Superior temporal gyrus (tissue), 1 donor: ENCODE results near the gene EXOC7.
"Not testable (repeated sequence)": the region's sequence is repeated elsewhere in the genome, so short reads cannot be mapped to it uniquely, and the experiment has no call there.

Experiments used
- DNase-seq: peaks from one replicate; pipeline ENCODE4 v3.0.0-alpha.2; 2016; ENCODE audit errors: extremely low spot score

Gene EXOC7

DNA sequence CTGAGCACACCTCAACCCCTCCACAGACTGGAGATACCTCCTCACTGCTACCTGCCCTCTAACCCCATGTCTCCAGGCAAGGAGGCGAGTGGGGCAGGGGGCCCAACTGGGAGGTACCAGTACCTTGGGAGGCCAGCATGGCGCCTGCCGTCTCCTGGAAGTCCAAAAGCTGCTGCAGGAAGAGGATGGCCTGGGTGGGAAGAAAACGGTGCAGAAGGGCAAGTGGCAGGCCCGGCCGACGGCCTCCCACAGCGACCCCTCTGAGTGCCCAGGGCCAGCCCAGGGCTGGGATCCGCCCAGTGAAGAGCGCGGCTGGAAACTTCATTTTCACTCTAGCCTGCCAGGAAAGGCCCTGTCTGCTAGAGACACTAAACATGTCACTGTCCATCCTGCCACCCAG lies 16.1 kb downstream of the EXOC7 start:
- DNase-seq, result no peak

DNA sequence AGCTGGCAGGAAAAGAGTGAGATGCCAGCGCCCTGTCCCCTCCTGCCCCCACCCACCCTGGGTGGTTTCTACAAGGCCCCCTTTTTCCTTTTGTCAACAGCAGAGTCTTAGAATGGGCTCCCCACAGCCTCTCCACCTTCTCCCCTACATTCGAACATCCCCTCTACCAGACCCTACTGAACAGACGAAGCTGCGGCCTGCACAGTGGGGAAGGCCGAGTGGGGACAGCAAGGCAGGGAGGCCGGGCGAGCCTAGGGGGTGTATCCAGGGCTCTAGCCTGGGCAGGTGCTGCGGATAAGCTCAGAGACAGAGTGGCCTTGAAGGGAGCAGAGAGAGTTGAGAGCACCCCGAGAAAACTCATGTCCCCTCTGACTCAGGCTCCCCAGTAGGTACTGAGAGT lies 17.2 kb downstream of the EXOC7 start:
- DNase-seq, result no peak

DNA sequence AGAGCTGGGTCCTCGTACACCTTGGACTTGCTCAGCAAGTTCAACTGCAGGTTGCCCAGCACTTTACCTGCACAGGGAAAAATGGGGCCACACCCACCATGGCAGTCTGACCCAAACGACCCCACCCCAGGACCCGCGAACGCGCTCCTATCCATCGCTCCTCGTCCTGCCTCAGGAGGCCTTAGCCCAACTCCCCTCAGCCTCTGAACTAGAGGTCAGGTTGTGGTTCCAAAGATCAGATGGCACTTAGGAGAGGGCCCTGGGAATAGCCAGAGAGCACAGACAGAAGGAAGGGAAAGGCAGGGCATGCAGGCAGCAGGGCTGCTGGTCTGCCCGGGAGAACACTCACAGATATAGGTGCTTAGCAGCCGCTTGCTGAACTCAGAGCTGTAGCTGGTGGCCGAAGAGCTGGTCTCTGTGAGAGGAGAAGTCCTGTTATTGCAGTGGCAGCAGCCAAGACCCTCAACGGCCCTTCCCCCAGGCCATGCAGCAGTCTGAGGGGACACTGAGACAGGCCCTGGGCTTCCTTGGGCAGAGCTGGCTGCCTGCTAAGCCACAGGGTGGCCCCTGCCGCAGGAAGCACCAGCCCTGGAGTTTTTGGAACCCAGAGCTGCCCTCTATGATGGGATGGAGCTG lies 17.7 kb downstream of the EXOC7 start:
- DNase-seq, result no peak

DNA sequence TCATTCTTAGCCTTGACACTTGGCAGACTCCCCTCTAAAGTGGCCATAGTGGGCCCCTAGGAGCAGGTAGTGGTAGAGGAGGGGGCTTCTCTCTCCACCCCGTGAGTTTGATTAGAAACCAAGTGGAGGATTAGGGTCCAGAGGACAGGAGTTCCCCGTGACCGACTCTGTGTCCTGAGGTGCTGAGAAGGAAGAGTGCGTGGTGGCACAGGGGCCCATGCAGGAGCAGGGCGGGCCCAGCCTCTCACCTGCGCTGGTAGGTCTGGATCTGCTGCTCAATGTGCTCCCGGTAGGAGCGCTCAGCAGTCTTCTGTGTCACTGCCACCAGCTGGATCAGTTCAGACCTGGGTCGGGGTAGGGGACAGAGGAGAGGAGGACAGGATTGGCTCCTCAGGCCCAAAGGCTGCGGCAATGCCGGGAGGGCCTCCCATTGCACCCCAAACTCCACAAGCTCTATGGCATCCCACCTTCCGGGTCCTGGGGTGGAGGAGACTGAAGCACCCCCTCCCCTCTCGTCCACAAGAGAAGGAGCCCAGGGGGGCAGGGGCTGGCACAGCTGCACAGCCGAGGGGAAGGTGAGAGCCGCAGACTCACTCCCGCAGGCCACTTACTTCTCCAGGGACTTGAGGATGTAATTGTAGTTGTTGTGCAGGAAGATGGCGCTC lies 18.4 kb downstream of the EXOC7 start:
- no peak for DNase-seq

DNA sequence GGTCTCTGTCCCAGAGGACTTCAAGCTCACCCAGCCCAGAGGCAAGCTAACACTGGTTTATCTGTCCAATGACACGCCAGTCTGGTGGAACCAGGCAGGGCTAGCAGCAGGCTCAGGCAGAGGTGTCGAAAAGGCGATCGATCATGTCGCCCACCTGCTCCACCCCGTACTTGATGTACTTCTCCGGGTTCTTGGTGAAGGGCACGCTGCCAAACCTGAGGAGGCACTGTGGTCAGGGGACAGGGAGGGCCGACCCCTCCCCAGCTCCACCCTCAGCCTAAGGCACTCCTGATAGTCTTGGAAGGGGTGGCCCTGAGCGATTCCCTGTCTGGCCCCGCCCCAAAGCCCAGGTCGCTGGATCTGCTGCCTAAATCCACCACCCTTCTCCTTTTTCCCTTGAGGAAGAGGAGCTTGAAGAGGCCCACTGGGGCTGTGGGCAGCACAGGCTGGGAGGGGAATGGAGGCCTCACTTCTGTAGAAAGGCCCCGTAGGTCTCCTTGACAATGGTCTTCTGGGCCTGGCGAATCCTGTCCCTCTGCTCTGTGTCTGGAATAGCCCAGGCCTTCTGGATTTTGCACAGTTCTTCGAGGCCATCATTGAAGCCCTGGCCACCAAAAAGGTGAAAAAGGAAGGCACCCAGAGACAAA lies 19.9 kb downstream of the EXOC7 start:
- DNase-seq, result no peak

DNA sequence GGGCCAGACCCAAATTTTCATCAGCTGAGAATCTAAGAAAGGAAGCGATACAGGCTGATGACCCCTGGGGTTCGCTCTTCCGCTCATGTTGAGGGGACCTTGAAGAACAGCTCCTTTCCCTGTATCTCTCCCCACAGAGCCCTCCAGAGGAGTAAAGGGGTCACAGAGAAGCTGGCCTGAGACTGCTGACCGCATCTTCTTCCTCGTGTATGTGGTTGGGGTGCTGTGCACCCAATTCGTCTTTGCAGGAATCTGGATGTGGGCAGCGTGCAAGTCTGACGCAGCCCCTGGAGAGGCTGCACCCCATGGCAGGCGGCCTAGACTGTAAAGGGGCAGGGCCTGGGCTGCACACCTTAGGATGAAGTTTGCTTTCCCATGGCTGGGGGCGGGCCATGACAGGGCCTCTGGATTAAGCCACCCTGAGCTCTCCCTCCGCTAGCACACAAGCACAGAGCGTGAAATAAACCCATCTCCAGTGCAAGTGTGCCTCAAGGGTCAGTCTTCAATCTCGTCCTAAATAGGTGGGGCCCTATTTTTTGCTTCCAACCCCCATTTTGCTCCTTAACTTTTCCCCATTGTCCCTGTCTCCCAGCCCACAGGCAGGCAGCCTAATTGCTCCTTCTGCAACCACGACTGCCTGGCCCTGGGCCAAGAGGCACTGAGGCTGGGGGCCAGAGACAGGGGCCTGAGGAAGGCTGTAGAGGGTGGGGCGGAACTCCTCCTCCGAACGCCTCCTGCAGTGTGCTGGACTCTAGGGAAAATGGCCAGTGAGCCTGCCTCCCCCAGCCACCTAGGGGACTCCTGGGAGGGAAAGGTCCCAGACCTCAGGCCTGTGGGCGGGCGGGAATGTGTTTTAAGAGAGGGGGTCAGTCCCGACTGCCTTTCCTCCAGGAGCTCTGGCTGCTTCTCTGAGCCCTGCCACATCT lies 21.0 kb downstream of the EXOC7 start:
- no peak for DNase-seq

DNA sequence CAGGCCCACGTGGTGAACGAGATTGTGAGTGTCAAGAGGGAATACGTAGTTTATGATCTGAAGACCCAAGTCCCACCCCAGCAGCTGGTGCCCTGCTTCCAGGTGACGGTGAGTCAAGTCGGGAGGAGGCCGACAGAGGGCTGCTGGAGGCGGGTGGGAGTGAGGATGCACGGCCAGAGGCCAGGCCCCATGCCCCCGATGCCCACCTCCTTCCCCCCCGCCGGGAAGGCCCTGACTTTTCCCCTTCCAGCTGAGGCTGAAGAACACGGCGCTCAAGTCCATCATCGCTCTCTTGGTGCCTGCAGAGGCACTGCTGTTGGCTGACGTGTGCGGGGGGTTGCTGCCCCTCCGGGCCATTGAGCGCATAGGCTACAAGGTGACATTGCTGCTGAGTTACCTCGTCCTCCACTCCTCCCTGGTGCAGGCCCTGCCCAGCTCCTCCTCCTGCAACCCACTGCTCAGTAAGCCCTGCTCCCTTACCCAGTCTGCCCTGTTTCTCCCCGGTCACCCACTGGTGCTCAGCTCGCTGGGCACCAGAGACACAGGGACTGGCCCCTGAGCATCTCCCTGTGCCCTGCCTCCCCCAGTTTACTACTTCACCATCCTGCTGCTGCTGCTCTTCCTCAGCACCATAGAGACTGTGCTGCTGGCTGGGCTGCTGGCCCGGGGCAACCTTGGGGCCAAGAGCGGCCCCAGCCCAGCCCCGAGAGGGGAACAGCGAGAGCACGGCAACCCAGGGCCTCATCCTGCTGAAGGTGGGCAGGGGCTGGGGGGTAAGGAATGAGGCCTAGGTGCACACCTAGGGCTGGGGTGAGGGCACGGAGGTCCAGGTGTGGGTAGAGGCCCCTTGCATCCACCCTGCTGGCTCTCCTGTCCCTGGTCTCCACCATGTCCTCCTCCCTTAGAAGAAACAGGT lies 22.0 kb downstream of the EXOC7 start:
- DNase-seq, result no peak

DNA sequence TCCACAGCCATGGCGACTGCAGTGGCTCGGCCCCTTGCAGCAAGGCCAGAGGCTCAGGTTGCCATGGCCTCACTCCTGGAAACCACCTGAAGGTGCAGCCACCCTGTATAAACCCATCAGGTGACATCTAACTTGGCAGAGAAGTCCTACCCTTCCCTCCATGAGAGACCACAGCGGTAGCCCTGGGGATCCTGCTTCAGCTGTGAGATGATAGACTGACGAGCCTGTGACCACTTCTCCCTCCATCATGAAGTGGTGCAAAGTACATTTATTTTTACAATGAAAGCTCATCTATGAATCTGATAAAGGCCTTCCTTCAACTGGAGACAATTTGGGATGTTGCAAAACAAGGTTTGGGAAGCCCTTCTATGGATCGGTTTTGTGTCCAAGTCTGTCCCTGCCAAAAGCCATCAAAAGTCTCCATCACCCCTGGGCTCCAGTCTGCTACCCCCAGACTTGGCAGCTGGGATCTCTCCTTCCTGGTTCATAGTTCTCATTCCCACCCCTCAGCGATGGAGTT lies 22.8 kb downstream of the EXOC7 start:
- DNase-seq, result no peak

DNA sequence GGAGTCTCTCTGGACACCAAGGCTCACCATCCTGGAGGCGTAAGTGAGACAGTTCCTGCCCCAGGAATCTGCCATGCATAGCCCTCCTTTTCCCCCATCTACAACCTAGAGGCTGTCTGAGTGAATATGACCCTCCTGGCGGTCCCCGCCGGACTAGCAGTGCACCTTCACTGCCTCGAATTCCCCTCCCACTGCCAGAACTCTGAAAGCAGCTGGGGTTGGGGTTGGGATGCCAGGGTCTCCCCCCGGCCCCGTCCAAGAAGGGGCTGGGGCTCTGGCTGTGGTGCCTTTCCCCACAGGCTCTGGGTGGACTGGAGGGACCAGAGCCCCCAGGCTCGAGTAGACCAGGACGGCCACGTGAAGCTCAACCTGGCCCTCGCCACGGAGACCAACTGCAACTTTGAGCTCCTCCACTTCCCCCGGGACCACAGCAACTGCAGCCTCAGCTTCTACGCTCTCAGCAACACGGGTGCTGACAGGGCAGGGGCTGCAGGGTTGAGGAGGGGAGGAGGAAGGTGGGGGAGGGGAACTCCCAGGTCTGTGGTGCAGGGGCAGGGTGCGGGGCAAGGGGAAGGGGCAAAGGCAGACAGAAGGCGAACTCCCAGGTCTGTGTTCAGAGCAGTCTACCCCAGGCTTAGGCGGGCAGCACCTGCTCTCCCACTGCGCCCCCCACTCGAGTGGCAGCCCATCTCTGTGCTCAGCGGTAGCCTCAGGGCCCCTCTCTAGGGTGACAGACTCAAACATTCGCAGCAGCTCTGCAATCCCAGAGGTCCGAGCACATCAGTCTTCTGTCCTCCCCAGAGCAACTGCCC lies 23.4 kb downstream of the EXOC7 start:
- DNase-seq, result no peak

DNA sequence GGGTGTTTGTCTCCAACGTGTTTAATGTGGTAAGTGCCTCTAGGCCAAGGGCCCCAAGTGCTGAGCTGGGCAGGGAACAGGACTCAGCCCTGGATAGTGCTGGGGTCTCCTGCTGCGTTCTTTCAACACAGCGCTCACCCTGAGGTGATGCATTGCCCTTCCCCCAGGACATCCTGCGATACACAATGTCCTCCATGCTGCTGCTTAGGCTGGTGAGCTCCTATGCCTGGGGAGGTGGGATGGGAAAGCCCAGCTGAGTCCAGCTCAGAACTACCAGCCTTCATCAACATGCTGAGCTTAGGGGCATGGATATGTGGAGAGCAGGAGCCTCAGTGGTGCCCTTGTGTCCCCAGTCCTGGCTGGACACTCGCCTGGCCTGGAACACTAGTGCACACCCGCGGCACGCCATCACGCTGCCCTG lies 24.0 kb downstream of the EXOC7 start:
- no peak for DNase-seq

DNA sequence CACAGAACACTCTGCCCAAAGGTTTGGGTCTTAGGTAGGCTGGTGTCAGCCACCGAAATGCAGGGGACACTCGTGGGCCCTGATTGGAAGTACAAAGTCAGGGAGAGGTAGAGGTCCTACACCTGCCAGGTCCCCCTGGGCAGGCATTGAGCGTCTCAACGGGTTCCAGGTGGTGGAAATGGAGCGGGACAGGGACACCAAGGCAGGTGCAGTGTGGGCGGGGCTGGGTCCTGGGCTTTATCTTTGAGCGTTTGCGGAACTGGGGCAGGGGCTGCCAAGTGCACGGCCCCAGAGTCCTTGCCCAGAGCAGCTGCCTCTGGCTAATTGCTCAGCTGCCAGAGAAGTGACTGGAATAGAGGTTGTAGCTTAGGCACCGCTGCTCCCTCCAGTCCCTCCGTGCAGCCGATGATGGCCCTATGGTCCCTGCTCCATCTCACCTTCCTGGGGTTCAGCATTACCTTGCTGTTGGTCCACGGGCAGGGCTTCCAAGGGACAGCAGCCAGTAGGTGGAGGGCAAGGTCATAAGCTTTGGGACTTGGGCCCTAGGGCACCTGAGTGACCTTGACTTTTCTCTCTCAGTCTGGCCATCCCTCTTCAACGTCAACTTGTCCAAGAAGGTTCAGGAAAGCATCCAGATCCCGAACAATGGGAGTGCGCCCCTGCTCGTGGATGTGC lies 24.6 kb downstream of the EXOC7 start, which contains the start of gene ZACN:
Gene ZACN, plus strand, starts transcription at position 323 of the 675 bp plus-strand sequence. Its CDS starts 83 bp downstream, at position 406.
- DNase-seq, result no peak

DNA sequence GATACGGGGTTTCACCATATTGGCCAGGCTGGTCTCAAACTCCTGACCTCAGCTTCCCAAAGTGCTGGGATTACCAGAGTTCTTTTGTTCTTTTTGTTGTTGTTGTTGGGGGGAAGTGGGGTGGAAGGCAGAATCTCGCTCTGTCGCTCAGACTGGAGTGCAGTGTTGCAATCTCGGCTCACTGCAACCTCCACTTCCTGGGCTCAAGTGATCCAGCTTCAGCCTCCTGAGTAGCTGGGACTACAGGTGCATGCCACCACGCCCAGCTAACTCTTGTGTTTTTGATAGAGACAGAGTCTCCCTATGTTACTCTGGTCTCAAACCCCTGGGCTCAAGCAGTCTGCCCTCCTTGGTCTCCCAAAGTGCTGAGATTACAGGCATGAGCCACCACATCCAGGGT lies 25.2 kb downstream of the EXOC7 start:
- DNase-seq, result not testable (repeated sequence)

DNA sequence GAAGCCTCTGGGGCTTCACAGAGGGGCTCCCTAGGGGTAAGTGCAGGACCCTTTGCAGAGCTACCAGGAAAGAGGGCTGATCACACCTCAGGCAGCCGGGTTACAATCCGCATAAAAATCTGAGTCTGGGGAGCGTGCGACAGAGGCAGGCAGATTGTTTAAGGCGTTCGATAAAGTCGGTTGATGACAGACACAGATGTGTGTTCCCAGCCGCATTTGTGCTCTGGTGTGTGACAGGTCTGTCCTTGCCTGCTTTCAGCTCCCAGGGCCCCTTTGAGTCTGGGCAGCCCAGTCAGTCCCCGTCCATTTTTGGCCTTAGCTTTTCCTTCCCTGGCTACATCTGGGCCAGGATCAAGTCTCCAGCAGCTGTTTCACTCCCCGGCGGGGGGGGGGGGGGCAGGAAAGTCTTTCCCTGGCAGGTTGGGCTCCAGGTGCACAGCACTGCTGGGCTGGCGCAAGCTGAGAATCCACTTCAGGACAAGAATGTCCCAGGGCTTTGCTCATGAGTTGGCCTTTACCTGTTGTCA lies 25.9 kb downstream of the EXOC7 start:
- DNase-seq, result no peak

DNA sequence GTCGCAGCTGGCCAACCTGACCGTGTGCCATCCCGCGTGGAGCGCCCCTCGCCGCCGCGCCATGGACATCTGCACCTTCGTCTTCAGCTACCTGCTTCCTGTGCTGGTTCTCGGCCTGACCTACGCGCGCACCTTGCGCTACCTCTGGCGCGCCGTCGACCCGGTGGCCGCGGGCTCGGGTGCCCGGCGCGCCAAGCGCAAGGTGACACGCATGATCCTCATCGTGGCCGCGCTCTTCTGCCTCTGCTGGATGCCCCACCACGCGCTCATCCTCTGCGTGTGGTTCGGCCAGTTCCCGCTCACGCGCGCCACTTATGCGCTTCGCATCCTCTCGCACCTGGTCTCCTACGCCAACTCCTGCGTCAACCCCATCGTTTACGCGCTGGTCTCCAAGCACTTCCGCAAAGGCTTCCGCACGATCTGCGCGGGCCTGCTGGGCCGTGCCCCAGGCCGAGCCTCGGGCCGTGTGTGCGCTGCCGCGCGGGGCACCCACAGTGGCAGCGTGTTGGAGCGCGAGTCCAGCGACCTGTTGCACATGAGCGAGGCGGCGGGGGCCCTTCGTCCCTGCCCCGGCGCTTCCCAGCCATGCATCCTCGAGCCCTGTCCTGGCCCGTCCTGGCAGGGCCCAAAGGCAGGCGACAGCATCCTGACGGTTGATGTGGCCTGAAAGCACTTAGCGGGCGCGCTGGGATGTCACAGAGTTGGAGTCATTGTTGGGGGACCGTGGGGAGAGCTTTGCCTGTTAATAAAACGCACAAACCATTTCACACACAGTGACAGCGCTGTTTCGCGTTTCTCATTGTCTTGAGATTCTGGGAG lies 26.6 kb downstream of the EXOC7 start:
- no peak for DNase-seq

DNA sequence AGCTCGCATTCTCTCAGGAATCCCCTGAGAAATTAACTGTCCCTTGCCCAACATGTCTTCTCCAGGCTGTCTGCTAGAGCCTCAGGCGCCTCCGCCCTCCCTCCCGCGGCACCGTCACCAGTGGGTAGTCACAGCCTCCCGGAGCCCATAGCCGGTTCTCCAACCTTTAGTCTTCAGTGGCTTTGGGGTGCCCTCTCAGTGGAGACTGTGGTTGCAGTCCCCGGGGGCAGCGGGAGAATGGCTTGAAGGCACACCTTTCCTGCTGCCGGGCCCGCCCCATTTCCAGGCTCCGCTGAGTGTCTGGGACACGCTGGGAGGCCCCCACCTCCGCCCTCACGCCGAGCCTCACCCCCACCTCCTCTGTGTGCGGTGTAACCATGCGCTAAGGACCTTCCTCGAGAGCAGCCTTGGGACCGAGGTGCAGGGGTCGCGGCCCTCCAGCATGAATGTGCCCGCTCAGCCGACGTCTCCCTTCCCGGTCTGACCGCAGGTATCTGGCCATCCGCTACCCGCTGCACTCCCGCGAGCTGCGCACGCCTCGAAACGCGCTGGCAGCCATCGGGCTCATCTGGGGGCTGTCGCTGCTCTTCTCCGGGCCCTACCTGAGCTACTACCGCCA lies 27.3 kb downstream of the EXOC7 start:
- no peak for DNase-seq

DNA sequence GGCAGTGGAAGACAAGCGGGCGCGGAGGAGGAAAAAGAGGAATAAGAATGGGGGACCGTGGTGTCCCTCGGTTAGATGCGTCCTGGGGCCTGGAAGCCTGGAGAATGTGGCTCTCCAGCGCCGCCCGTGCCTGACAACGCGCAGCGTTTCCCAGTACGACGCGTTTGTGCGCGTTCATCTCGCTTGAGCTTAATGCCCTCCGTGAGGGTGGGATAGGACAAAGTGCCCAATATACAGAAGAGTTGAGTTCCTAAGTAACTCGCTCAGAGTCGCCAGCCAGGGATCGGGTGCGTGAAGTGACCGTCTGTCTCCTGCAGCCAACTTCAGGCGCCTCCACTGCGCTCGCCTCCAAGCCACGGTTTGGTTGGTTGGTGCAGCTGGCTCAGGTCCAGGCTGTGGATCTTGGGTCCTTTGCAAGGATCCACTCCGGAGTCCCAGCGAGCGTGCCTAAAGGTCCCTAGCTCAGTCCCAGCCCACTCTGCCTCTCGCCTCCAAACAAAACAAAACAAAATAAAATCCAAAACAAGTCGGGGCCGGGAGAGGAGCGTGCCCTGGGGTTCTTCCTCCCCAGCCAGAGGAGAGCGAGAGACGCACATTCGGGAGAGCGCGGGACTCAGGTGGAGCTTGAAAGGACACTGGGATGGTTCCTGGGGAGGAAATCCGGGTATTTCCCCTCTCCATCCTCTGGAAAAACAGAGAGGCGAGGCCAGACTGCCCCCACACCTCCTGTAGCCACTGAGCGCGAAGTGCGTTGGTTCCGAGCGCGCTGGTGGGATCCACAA lies 28.0 kb downstream of the EXOC7 start:
- no peak for DNase-seq
